HCT116 (cell line): ENCODE results near the gene MRPL44. TPM values are rescaled to one million over a fixed set of nuclear protein-coding genes. Genes with fewer than 3 reads are reported as not detected.

ENCODE experiments used
- ATAC-seq: fragments of 200-7000 bp; cut with Tn5 transposase; 2 replicates; pipeline ENCODE4 v1.9.1; 2020; ENCODE audit warnings: mild to moderate bottlenecking, moderate library complexity
- BruUV-seq: library from RNA; stranded (reverse); fragments of 400-500 nt; replicated peaks from 2 replicates; lab custom pipeline; 2021; lab: Mats Ljungman, UMichigan
- CTCF ChIA-PET: fragments of 300-600 bp; sonication (Branson Sonifier 250); formaldehyde crosslinking; loops from one replicate; lab custom pipeline; 2021; ENCODE audit warnings: antibody characterized with exemption; lab: Charles Lee
- POLR2A ChIA-PET: fragments of 300-600, 350-600 bp; sonication (Branson Sonifier 250); formaldehyde crosslinking; loops from one replicate; lab custom pipeline; 2021; ENCODE audit warnings: antibody characterized with exemption; lab: Charles Lee
- RAD21 ChIA-PET, 2 experiments: fragments of 300-600 bp; sonication (Branson Sonifier 250); formaldehyde crosslinking; loops; one replicate each; lab custom pipeline; 2023; ENCODE audit warnings: low total read pairs in 2 of 2; ENCODE audit not compliant: uncharacterized antibody in 2 of 2, unreplicated experiment in 2 of 2, low non-redundant PET in 1 of 2; lab: Charles Lee
- DNase-seq: peaks from one replicate; pipeline ENCODE4 v3.0.0-alpha.2; 2010; ENCODE audit warnings: low read depth, low spot score
- H2AFZ ChIP-seq: fragments of 200-600 bp; shearing (Covaris generic), sonication (generic); 2 replicates; pipeline ENCODE4 v1.6.1; 2017; ENCODE audit warnings: low read depth, mixed run types, mixed read lengths, antibody characterized with exemption, low read length; ENCODE audit not compliant: poor library complexity, severe bottlenecking
- H3K27ac ChIP-seq: 2 replicates; pipeline ENCODE4 v1.5.1; 2012; ENCODE audit warnings: low read depth, low read length
- H3K27me3 ChIP-seq: fragments of 200-600 bp; sonication (generic); 2 replicates; pipeline ENCODE4 v1.6.1; 2016; ENCODE audit warnings: mixed run types, low read length, mixed read lengths; ENCODE audit not compliant: insufficient read depth
- H3K36me3 ChIP-seq, 2 experiments: fragments of 200-500 bp in 1 of 2; fragments of 200-600 bp in 1 of 2; sonication (Bioruptor generic) in 1 of 2; sonication (generic) in 1 of 2; 2 replicates each; pipeline versions ENCODE4 v1.5.1 to v1.6.1; 2014 to 2016; ENCODE audit warnings: low read length in 2 of 2, inconsistent platforms in 1 of 2, mixed read lengths in 1 of 2, mixed run types in 1 of 2; ENCODE audit not compliant: insufficient read depth in 2 of 2, control insufficient read depth in 1 of 2
- H3K4me1 ChIP-seq, 2 experiments: fragments of 200-600 bp in 1 of 2; sonication (generic) in 1 of 2; 2 replicates each; pipeline versions ENCODE4 v1.5.1 to v1.6.1; 2012 to 2017; ENCODE audit warnings: low read length in 2 of 2, inconsistent platforms in 1 of 2, mild to moderate bottlenecking in 1 of 2, mixed read lengths in 1 of 2, mixed run types in 1 of 2, moderate library complexity in 1 of 2; ENCODE audit not compliant: insufficient read depth in 2 of 2, control insufficient read depth in 1 of 2
- H3K4me2 ChIP-seq: fragments of 200-600 bp; sonication (generic); 2 replicates; pipeline ENCODE4 v1.6.1; 2017; ENCODE audit warnings: mixed run types, low read length, mixed read lengths
- H3K4me3 ChIP-seq, 2 experiments: fragments of 200-600 bp in 1 of 2; sonication (generic) in 1 of 2; replicated peaks in 1 of 2; 2 replicates each; pipeline ENCODE4 v1.5.1; 2011 to 2016; ENCODE audit warnings: low read length in 2 of 2, control low read depth in 1 of 2, low read depth in 1 of 2, mild to moderate bottlenecking in 1 of 2, mixed read lengths in 1 of 2, mixed run types in 1 of 2
- H3K79me2 ChIP-seq: fragments of 200-600 bp; sonication (generic); 2 replicates; pipeline ENCODE4 v1.6.1; 2017; ENCODE audit warnings: mild to moderate bottlenecking, mixed run types, low read length, moderate library complexity, mixed read lengths; ENCODE audit not compliant: insufficient read depth
- H3K9ac ChIP-seq: fragments of 200-600 bp; sonication (generic); 2 replicates; pipeline ENCODE4 v1.6.1; 2016; ENCODE audit warnings: low read length, mixed read lengths
- H3K9me2 ChIP-seq: fragments of 200-600 bp; sonication (generic), shearing (Covaris generic); 2 replicates; pipeline ENCODE4 v1.6.1; 2017; ENCODE audit warnings: mixed run types, mild to moderate bottlenecking, moderate library complexity; ENCODE audit not compliant: insufficient read depth
- H3K9me3 ChIP-seq, 2 experiments: fragments of 200-500 bp in 1 of 2; fragments of 200-600 bp in 1 of 2; sonication (Bioruptor generic) in 1 of 2; sonication (generic) in 1 of 2; 2 replicates each; pipeline ENCODE4 v1.6.1; 2014 to 2017; ENCODE audit warnings: low read length in 2 of 2, mixed read lengths in 2 of 2, inconsistent platforms in 1 of 2, low read depth in 1 of 2, mild to moderate bottlenecking in 1 of 2, mixed run types in 1 of 2, moderate library complexity in 1 of 2; ENCODE audit not compliant: control insufficient read depth in 1 of 2, insufficient read depth in 1 of 2
- H4K20me1 ChIP-seq: fragments of 200-600 bp; sonication (generic), shearing (Covaris generic); 2 replicates; pipeline ENCODE4 v1.6.1; 2017; ENCODE audit warnings: mixed run types, mild to moderate bottlenecking, moderate library complexity; ENCODE audit not compliant: insufficient read depth
- ELF1 ChIP-seq: IDR thresholded peaks from 2 replicates; pipeline ENCODE4 v1.6.1; 2012; ENCODE audit warnings: low read depth, borderline replicate concordance
- EZH2 ChIP-seq: fragments of 200-600 bp; sonication (generic); IDR thresholded peaks from 2 replicates; pipeline ENCODE4 v1.6.1; 2017; ENCODE audit warnings: antibody characterized with exemption, mixed run types
- FOSL1 ChIP-seq: IDR thresholded peaks from 2 replicates; pipeline ENCODE4 v1.6.1; 2012; ENCODE audit warnings: low read depth
- JUND ChIP-seq: IDR thresholded peaks from 2 replicates; pipeline ENCODE4 v1.6.1; 2012
- POLR2A ChIP-seq: IDR thresholded peaks from 2 replicates; pipeline ENCODE4 v1.7.0; 2011; ENCODE audit warnings: borderline replicate concordance; ENCODE audit not compliant: insufficient read depth, insufficient read length; ENCODE audit errors: extremely low read depth
- TCF7L2 ChIP-seq: IDR thresholded peaks from 2 replicates; pipeline ENCODE4 v1.7.0; 2011; ENCODE audit warnings: borderline replicate concordance, inconsistent platforms; ENCODE audit not compliant: insufficient read depth, insufficient read length; ENCODE audit errors: extremely low read depth
- YY1 ChIP-seq: IDR thresholded peaks from 2 replicates; pipeline ENCODE4 v1.6.1; 2011; ENCODE audit warnings: low read length, low read depth, moderate library complexity, mild to moderate bottlenecking; ENCODE audit not compliant: insufficient replicate concordance; ENCODE audit errors: extremely low read depth
- ZFX ChIP-seq: fragments of 450-650 bp; IDR thresholded peaks from 2 replicates; pipeline ENCODE4 v1.6.1; 2017
- ZNF274 ChIP-seq: fragments of 200-500 bp; sonication (Bioruptor generic); IDR thresholded peaks from 2 replicates; pipeline ENCODE4 v1.6.1; 2014; ENCODE audit warnings: mild to moderate bottlenecking, low read depth, low read length, inconsistent platforms
- intact Hi-C: fragments of 100-400 bp; cut with micrococcal nuclease; formaldehyde crosslinking; loops from 2 replicates; pipeline ENCODE4 v1.10.0; 2022
- total RNA-seq: library from RNA; stranded (reverse); gene quantifications from one replicate; pipeline ENCODE4 v1.2.1, GENCODE V29; 2021; ENCODE audit not compliant: unreplicated experiment
- TF ChIP-seq, protein P1 (sequence below): IDR thresholded peaks from 2 replicates; pipeline ENCODE4 v1.6.1; 2012
- TF ChIP-seq, protein P2 (sequence below): IDR thresholded peaks from 2 replicates; pipeline ENCODE4 v1.6.1; 2012; ENCODE audit warnings: low read depth
- TF ChIP-seq, protein P3 (sequence below): IDR thresholded peaks from 2 replicates; pipeline ENCODE4 v1.6.1; 2012

MRPL44 gene
- total RNA-seq, 1 experiment from 2014 or later = 45.8 TPM

- RAD21 ChIA-PET = no interaction called here
- no peak for ATAC-seq
- 0 out of 4 replicates have a peak, but pooled peaks cover 0 to under 1% of the 10 kb centered on the region in 2 experiments for H3K36me3 ChIP-seq
- H3K9ac ChIP-seq = no peak overlapping the region
- peaks cover 0 to 2% of the 10 kb centered on the region in 2 experiments; a peak in 1 of 4 replicates for H3K9me3 ChIP-seq
- TF ChIP-seq, protein P1, sequence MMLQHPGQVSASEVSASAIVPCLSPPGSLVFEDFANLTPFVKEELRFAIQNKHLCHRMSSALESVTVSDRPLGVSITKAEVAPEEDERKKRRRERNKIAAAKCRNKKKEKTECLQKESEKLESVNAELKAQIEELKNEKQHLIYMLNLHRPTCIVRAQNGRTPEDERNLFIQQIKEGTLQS = no peak
- TF ChIP-seq, all 23 proteins: peak for 0
- Histone ChIP-seq H3K79me2 (peaks cover 49% of the 10 kb centered on the region), H4K20me1 (0 out of 2 replicates have a peak, but pooled peaks cover 4% of the 10 kb centered on the region), H3K9me2 (no peaks in the 10 kb centered on the region), H3K4me1 (no peaks in the 10 kb centered on the region), H2AFZ (no peak overlapping the region), H3K4me3 (no peak overlapping the region), H3K27me3 (no peaks in the 10 kb centered on the region), H3K27ac (no peak overlapping the region), H3K4me2 (no peak overlapping the region)
- POLR2A ChIA-PET = no interaction called here
- no peak for DNase-seq
- intact Hi-C loops = no loop called here
- no TSS peak for BruUV-seq
- CTCF ChIA-PET = no interaction called here
These were observed 35.0 kb upstream of the MRPL44 start for GRCh38 chr2:223922308-223922707.

DNA sequence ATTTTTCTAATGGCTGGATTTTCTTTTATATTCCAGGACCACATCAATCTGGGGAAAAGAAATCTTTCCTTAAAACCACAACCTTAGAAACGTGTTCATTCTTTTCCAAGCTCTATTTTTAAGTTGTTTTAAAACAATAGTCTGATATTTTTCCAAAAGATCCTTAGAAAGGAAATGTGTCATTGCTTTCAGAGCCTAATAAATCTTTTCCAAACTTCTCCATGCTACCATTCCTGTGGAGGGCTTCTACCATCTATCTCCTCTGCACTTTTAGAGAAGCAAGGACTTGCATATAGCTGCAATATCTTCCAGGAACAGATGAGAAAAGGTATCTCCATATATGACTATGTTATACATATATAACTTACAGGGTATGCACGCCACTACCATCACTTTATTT, 33.3 kb upstream of the MRPL44 start:
- POLR2A ChIA-PET = no interaction called here
- RAD21 ChIA-PET = no interaction called here
- Histone ChIP-seq H3K36me3 (no peaks in the 10 kb centered on the region), H3K9me3 (peaks cover 0 to 7% of the 10 kb centered on the region in 2 experiments; a peak in 1 of 4 replicates), H2AFZ (no peak overlapping the region), H3K4me3 (no peak overlapping the region), H3K79me2 (peaks cover 53% of the 10 kb centered on the region), H3K4me2 (no peak overlapping the region)
- CTCF ChIA-PET = no interaction called here
- no TSS peak for BruUV-seq
- intact Hi-C loops = no loop called here
- no peak for TF ChIP-seq ZNF274
- TF ChIP-seq, protein P2, sequence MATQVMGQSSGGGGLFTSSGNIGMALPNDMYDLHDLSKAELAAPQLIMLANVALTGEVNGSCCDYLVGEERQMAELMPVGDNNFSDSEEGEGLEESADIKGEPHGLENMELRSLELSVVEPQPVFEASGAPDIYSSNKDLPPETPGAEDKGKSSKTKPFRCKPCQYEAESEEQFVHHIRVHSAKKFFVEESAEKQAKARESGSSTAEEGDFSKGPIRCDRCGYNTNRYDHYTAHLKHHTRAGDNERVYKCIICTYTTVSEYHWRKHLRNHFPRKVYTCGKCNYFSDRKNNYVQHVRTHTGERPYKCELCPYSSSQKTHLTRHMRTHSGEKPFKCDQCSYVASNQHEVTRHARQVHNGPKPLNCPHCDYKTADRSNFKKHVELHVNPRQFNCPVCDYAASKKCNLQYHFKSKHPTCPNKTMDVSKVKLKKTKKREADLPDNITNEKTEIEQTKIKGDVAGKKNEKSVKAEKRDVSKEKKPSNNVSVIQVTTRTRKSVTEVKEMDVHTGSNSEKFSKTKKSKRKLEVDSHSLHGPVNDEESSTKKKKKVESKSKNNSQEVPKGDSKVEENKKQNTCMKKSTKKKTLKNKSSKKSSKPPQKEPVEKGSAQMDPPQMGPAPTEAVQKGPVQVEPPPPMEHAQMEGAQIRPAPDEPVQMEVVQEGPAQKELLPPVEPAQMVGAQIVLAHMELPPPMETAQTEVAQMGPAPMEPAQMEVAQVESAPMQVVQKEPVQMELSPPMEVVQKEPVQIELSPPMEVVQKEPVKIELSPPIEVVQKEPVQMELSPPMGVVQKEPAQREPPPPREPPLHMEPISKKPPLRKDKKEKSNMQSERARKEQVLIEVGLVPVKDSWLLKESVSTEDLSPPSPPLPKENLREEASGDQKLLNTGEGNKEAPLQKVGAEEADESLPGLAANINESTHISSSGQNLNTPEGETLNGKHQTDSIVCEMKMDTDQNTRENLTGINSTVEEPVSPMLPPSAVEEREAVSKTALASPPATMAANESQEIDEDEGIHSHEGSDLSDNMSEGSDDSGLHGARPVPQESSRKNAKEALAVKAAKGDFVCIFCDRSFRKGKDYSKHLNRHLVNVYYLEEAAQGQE = no peak
- TF ChIP-seq ELF1 = no peak
- no peak for TF ChIP-seq YY1
- TF ChIP-seq JUND = no peak
- no peak for TF ChIP-seq FOSL1
- no peak for TF ChIP-seq ZFX
- TF ChIP-seq, protein P3, sequence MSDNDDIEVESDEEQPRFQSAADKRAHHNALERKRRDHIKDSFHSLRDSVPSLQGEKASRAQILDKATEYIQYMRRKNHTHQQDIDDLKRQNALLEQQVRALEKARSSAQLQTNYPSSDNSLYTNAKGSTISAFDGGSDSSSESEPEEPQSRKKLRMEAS = no peak
- TF ChIP-seq EZH2 = no peak
- no peak for TF ChIP-seq TCF7L2
- no peak for TF ChIP-seq POLR2A
- TF ChIP-seq, all 23 proteins: peak for 0
- DNase-seq (no peak), ATAC-seq (no peak)
- Histone ChIP-seq H3K9me2 (no peaks in the 10 kb centered on the region), H3K27me3 (no peaks in the 10 kb centered on the region), H3K9ac (no peak overlapping the region), H4K20me1 (0 out of 2 replicates have a peak, but pooled peaks cover 4% of the 10 kb centered on the region), H3K27ac (no peak overlapping the region), H3K4me1 (no peaks in the 10 kb centered on the region)
